Measurements from ENCODE around the gene KDM3A.

Gene KDM3A

GRCh38 chr2:86482034-86482433, 40.9 kb downstream of the KDM3A start:
- no peak for DNase-seq (ENCODE audit: low spot score)

- DNase-seq (ENCODE audit: low spot score), result no peak
These were observed 43.2 kb downstream of the KDM3A start for GRCh38 chr2:86484385-86484784.

GRCh38 chr2:86485103-86485502, 43.9 kb downstream of the KDM3A start:
- DNase-seq (ENCODE audit: low spot score), result no peak

GRCh38 chr2:86485802-86486201, 44.6 kb downstream of the KDM3A start:
- no peak for DNase-seq (ENCODE audit: low spot score)

- no peak for DNase-seq (ENCODE audit: low spot score)
These were observed 45.9 kb downstream of the KDM3A start for GRCh38 chr2:86487062-86487461.

GRCh38 chr2:86488561-86489250, 47.5 kb downstream of the KDM3A start:
- no peak for DNase-seq (ENCODE audit: low spot score)

- no peak for DNase-seq (ENCODE audit: low spot score)
These were observed 48.4 kb downstream of the KDM3A start for GRCh38 chr2:86489542-86489941.

GRCh38 chr2:86490245-86490644, 49.1 kb downstream of the KDM3A start:
- DNase-seq (ENCODE audit: low spot score), result no peak

GRCh38 chr2:86491088-86491487, 49.9 kb downstream of the KDM3A start:
- DNase-seq (ENCODE audit: low spot score), result no peak

GRCh38 chr2:86492048-86492453, 50.9 kb downstream of the KDM3A start:
- DNase-seq (ENCODE audit: low spot score), result no peak

- DNase-seq (ENCODE audit: low spot score), result peak; percentile 16
These were observed 55.2 kb downstream of the KDM3A start for GRCh38 chr2:86496391-86496790.

- DNase-seq (ENCODE audit: low spot score), result no peak
These were observed 57.5 kb downstream of the KDM3A start for GRCh38 chr2:86498468-86499260.

GRCh38 chr2:86499326-86499725, 58.2 kb downstream of the KDM3A start:
- no peak for DNase-seq (ENCODE audit: low spot score)

- no peak for DNase-seq (ENCODE audit: low spot score)
These were observed 59.3 kb downstream of the KDM3A start for GRCh38 chr2:86500325-86501083.

- no peak for DNase-seq (ENCODE audit: low spot score)
These were observed 66.4 kb downstream of the KDM3A start for GRCh38 chr2:86507600-86507999.

- no peak for DNase-seq (ENCODE audit: low spot score)
These were observed 69.3 kb downstream of the KDM3A start for GRCh38 chr2:86510436-86510933.

- no peak for DNase-seq (ENCODE audit: low spot score)
These were observed 70.9 kb downstream of the KDM3A start for GRCh38 chr2:86512034-86512433.

- no peak for DNase-seq (ENCODE audit: low spot score)
These were observed 71.7 kb downstream of the KDM3A start for GRCh38 chr2:86512892-86513291.

GRCh38 chr2:86513948-86514660, 72.9 kb downstream of the KDM3A start:
- no peak for DNase-seq (ENCODE audit: low spot score)

- DNase-seq (ENCODE audit: low spot score), result peak; percentile 48
These were observed 77.3 kb downstream of the KDM3A start for GRCh38 chr2:86518481-86518880.

GRCh38 chr2:86519349-86519748, 78.2 kb downstream of the KDM3A start:
- DNase-seq (ENCODE audit: low spot score), result no peak

GRCh38 chr2:86520153-86520552, 79.0 kb downstream of the KDM3A start:
- DNase-seq (ENCODE audit: low spot score), result no peak

All from NAMALWA (cell line).